ENCODE results near the gene DBN1.

DNA sequence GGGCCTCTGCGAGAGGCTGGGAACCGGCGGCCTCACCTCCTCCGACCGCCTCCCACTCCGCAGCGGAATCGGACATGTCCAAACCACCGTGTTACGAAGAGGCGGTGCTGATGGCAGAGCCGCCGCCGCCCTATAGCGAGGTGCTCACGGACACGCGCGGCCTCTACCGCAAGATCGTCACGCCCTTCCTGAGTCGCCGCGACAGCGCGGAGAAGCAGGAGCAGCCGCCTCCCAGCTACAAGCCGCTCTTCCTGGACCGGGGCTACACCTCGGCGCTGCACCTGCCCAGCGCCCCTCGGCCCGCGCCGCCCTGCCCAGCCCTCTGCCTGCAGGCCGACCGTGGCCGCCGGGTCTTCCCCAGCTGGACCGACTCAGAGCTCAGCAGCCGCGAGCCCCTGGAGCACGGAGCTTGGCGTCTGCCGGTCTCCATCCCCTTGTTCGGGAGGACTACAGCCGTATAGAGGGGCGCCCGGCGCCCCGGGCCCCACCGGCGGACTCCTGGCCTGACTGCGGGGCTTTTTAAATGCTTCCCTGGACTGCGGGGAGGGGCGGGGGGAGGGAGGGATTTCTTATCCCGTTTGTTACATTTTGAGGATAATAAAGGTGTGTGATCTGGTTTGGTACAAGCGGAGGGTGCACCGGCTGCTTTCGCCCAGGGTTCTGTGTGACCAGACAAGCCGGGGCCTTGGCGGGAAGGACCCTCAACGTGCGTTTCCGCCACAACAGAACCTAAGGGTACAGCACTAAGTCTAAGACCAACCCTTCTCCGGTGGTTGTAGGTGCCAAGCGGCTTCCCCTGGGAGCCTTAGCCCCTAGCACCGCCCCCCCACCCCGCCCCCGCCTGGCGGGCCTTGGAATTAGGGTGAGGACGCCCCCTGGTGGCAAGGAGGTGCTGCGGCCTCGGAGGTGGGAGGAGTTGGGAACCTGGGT is 17.5 kb downstream of the DBN1 start:
- TF ChIP-seq TAF1 (IDR thresholded peaks at IDR 0.05; ENCODE audit: borderline replicate concordance, insufficient read depth, low read length) (no peak), POLR2AphosphoS5 (IDR thresholded peaks at IDR 0.05; ENCODE audit: low read depth, low read length) (peak; percentile 31; the same call in 1 of the 2 replicates), SIN3A (IDR thresholded peaks at IDR 0.05; ENCODE audit: borderline replicate concordance, insufficient read depth, low read length) (0 out of 2 replicates have a peak, but pooled peaks have one; percentile 58)
- TF ChIP-seq, protein P1, sequence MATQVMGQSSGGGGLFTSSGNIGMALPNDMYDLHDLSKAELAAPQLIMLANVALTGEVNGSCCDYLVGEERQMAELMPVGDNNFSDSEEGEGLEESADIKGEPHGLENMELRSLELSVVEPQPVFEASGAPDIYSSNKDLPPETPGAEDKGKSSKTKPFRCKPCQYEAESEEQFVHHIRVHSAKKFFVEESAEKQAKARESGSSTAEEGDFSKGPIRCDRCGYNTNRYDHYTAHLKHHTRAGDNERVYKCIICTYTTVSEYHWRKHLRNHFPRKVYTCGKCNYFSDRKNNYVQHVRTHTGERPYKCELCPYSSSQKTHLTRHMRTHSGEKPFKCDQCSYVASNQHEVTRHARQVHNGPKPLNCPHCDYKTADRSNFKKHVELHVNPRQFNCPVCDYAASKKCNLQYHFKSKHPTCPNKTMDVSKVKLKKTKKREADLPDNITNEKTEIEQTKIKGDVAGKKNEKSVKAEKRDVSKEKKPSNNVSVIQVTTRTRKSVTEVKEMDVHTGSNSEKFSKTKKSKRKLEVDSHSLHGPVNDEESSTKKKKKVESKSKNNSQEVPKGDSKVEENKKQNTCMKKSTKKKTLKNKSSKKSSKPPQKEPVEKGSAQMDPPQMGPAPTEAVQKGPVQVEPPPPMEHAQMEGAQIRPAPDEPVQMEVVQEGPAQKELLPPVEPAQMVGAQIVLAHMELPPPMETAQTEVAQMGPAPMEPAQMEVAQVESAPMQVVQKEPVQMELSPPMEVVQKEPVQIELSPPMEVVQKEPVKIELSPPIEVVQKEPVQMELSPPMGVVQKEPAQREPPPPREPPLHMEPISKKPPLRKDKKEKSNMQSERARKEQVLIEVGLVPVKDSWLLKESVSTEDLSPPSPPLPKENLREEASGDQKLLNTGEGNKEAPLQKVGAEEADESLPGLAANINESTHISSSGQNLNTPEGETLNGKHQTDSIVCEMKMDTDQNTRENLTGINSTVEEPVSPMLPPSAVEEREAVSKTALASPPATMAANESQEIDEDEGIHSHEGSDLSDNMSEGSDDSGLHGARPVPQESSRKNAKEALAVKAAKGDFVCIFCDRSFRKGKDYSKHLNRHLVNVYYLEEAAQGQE (IDR thresholded peaks at IDR 0.05; ENCODE audit: insufficient read depth in 1 of 2, low read depth in 2 of 2, low read length in 2 of 2): no peak
